Liver (tissue), 9 donors: ENCODE measurements around the gene ATF7. TPM values are rescaled to one million over a fixed set of nuclear protein-coding genes. Genes with fewer than 3 reads are reported as not detected.

ENCODE experiments used
- DNase-seq: peaks from one replicate; pipeline ENCODE4 v3.0.0-alpha.2; 2017; ENCODE audit warnings: low spot score
- H3K27ac ChIP-seq, 2 donors: one replicate each; pipeline ENCODE4 v1.7.0; 2013; ENCODE audit warnings: inconsistent platforms in 2 of 2, low read length in 2 of 2, control low read depth in 1 of 2, low read depth in 1 of 2, mild to moderate bottlenecking in 1 of 2
- H3K27me3 ChIP-seq, 4 donors: one replicate each; pipeline versions ENCODE4 v1.6.1 to v1.7.0; 2013; ENCODE audit warnings: low read length in 3 of 4, inconsistent platforms in 1 of 4, mild to moderate bottlenecking in 1 of 4, moderate library complexity in 1 of 4; ENCODE audit not compliant: control insufficient read depth in 4 of 4, insufficient read depth in 4 of 4
- H3K36me3 ChIP-seq, 4 donors: one replicate each; pipeline versions ENCODE4 v1.6.1 to v1.7.0; 2013; ENCODE audit warnings: low read length in 3 of 4, mild to moderate bottlenecking in 3 of 4, low read depth in 1 of 4, moderate library complexity in 1 of 4; ENCODE audit not compliant: control insufficient read depth in 4 of 4, insufficient read depth in 3 of 4
- H3K4me1 ChIP-seq, 4 donors: one replicate each; pipeline versions ENCODE4 v1.6.1 to v1.7.0; 2013; ENCODE audit warnings: low read length in 3 of 4, mild to moderate bottlenecking in 3 of 4, moderate library complexity in 1 of 4; ENCODE audit not compliant: control insufficient read depth in 4 of 4, insufficient read depth in 4 of 4
- H3K4me3 ChIP-seq, 3 donors: one replicate each; pipeline versions ENCODE4 v1.6.1 to v1.7.0; 2013; ENCODE audit warnings: low read length in 3 of 3, control low read depth in 1 of 3, low read depth in 1 of 3, mild to moderate bottlenecking in 1 of 3
- H3K9ac ChIP-seq, 2 donors: one replicate each; pipeline ENCODE4 v1.7.0; 2013; ENCODE audit warnings: low read length in 2 of 2, mild to moderate bottlenecking in 2 of 2, moderate library complexity in 2 of 2, control low read depth in 1 of 2, low read depth in 1 of 2
- H3K9me3 ChIP-seq, 4 donors: one replicate each; pipeline versions ENCODE4 v1.6.1 to v1.7.0; 2013; ENCODE audit warnings: low read length in 3 of 4; ENCODE audit not compliant: control insufficient read depth in 4 of 4
- ATF3 ChIP-seq: IDR thresholded peaks from 2 replicates; pipeline ENCODE4 v1.6.1; 2016; ENCODE audit warnings: antibody characterized with exemption
- EGR1 ChIP-seq, 2 donors: IDR thresholded peaks; 2 replicates each; pipeline ENCODE4 v1.6.1; 2016 to 2018; ENCODE audit warnings: antibody characterized with exemption in 2 of 2, low read depth in 2 of 2
- FOXA1 ChIP-seq: IDR thresholded peaks from 2 replicates; pipeline ENCODE4 v1.6.1; 2016; ENCODE audit warnings: antibody characterized with exemption
- FOXA2 ChIP-seq: IDR thresholded peaks from 2 replicates; pipeline ENCODE4 v1.6.1; 2016; ENCODE audit warnings: antibody characterized with exemption
- HNF4A ChIP-seq, 2 donors: conservative IDR thresholded peaks; 2 replicates each; pipeline ENCODE4 v1.6.1; 2016; ENCODE audit warnings: antibody characterized with exemption in 2 of 2, mild to moderate bottlenecking in 2 of 2
- HNF4G ChIP-seq: IDR thresholded peaks from 2 replicates; pipeline ENCODE4 v1.6.1; 2016; ENCODE audit warnings: antibody characterized with exemption
- JUND ChIP-seq, 2 donors: IDR thresholded peaks; 2 replicates each; pipeline ENCODE4 v1.6.1; 2016; ENCODE audit warnings: antibody characterized with exemption in 2 of 2
- NR2F2 ChIP-seq: IDR thresholded peaks from 2 replicates; pipeline ENCODE4 v1.6.1; 2016; ENCODE audit warnings: antibody characterized with exemption
- RAD21 ChIP-seq, 2 donors: IDR thresholded peaks; 2 replicates each; pipeline ENCODE4 v1.6.1; 2016; ENCODE audit warnings: antibody characterized with exemption in 2 of 2, mild to moderate bottlenecking in 2 of 2
- SP1 ChIP-seq: IDR thresholded peaks from 2 replicates; pipeline ENCODE4 v1.6.1; 2018; ENCODE audit warnings: antibody characterized with exemption, mild to moderate bottlenecking
- YY1 ChIP-seq: IDR thresholded peaks from 2 replicates; pipeline ENCODE4 v1.6.1; 2016; ENCODE audit warnings: antibody characterized with exemption, mild to moderate bottlenecking
- ZBTB33 ChIP-seq: IDR thresholded peaks from 2 replicates; pipeline ENCODE4 v1.6.1; 2016; ENCODE audit warnings: antibody characterized with exemption
- WGBS: extraction: QIAGEN DNeasy Blood & Tissue Kit; methylation state at CpG from one replicate; pipeline ENCODE4 v1.1.7; 2013; 5-methylcytosine and 5-hydroxymethylcytosine counted together
- polyA plus RNA-seq, 2 donors: library from polyadenylated mRNA; stranded (reverse) in 1 of 2; unstranded in 1 of 2; fragments of 200-250 nt in 1 of 2; fragments of >200 nt in 1 of 2; fragmentation: Nextera tagmentation in 1 of 2; extraction: Ambion mirVana in 1 of 2; gene quantifications; one replicate each; pipeline versions ENCODE4 v1.2.1 to v1.2.3, GENCODE V29; 2013 to 2015
- total RNA-seq, 2 donors: library from RNA; depleted of rRNA; stranded (reverse); fragments of >200 nt; gene quantifications; one replicate each; pipeline ENCODE4 v1.2.3, GENCODE V29; 2014
- TF ChIP-seq, protein P1 (sequence below): fragments of 150-350 bp; IDR thresholded peaks from 2 replicates; pipeline ENCODE4 v1.5.1; 2017; ENCODE audit warnings: improper control_type of control experiment, low read depth, low read length; ENCODE audit not compliant: missing input control
- TF ChIP-seq, protein P2 (sequence below): IDR thresholded peaks from 2 replicates; pipeline ENCODE4 v1.6.1; 2016; ENCODE audit warnings: antibody characterized with exemption
- TF ChIP-seq, protein P3 (sequence below): IDR thresholded peaks from 2 replicates; pipeline ENCODE4 v1.6.1; 2016; ENCODE audit warnings: antibody characterized with exemption, mild to moderate bottlenecking
- donor health status: healthy.
- donor health status: healthy.
- donor health status: healthy.
- donor health status: healthy.
- donor health status: healthy.

Gene ATF7
- total and polyA plus RNA-seq, 4 donors: 5.3 to 14.5 (median 9.9) TPM

GRCh38 chr12:53631721-53632120 lies 5.5 kb upstream of the ATF7 start:
- Histone ChIP-seq H3K9me3 (no peaks in the 10 kb centered on the region), H3K27me3 (no peaks in the 10 kb centered on the region), H3K9ac (no peak overlapping the region), H3K4me1 (peaks cover 0 to 6% (median 3%) of the 10 kb centered on the region in 4 donors), H3K36me3 (no peaks in the 10 kb centered on the region), H3K4me3 (no peak overlapping the region), H3K27ac (no peak overlapping the region)
- 63% methylated on average over 1 of the region's 1 CpG for WGBS
- no peak for TF ChIP-seq JUND (IDR thresholded peaks at IDR 0.05)
- no peak for TF ChIP-seq RAD21 (IDR thresholded peaks at IDR 0.05)
- TF ChIP-seq HNF4A (conservative IDR thresholded peaks at IDR 0.05): no peak
- TF ChIP-seq, protein P1, sequence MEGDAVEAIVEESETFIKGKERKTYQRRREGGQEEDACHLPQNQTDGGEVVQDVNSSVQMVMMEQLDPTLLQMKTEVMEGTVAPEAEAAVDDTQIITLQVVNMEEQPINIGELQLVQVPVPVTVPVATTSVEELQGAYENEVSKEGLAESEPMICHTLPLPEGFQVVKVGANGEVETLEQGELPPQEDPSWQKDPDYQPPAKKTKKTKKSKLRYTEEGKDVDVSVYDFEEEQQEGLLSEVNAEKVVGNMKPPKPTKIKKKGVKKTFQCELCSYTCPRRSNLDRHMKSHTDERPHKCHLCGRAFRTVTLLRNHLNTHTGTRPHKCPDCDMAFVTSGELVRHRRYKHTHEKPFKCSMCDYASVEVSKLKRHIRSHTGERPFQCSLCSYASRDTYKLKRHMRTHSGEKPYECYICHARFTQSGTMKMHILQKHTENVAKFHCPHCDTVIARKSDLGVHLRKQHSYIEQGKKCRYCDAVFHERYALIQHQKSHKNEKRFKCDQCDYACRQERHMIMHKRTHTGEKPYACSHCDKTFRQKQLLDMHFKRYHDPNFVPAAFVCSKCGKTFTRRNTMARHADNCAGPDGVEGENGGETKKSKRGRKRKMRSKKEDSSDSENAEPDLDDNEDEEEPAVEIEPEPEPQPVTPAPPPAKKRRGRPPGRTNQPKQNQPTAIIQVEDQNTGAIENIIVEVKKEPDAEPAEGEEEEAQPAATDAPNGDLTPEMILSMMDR: no peak
- no peak for TF ChIP-seq EGR1 (IDR thresholded peaks at IDR 0.05; ENCODE audit: low read depth in 2 of 2)
- no peak for TF ChIP-seq SP1
- no peak for DNase-seq

- no peak overlapping the region for H3K27ac ChIP-seq
- WGBS: 87% methylated on average over 11 of the region's 11 CpGs
- H3K36me3 ChIP-seq: no peaks in the 10 kb centered on the region
- no peaks in the 10 kb centered on the region for H3K27me3 ChIP-seq
- TF ChIP-seq RAD21 (IDR thresholded peaks at IDR 0.05) (no peak), SP1 (no peak), NR2F2 (no peak), JUND (IDR thresholded peaks at IDR 0.05) (no peak), HNF4A (conservative IDR thresholded peaks at IDR 0.05) (no peak), EGR1 (IDR thresholded peaks at IDR 0.05; ENCODE audit: low read depth in 2 of 2) (no peak), ATF3 (no peak), ZBTB33 (no peak), FOXA2 (no peak), YY1 (no peak), HNF4G (no peak), FOXA1 (no peak)
- TF ChIP-seq, protein P1: no peak
- TF ChIP-seq, protein P2, sequence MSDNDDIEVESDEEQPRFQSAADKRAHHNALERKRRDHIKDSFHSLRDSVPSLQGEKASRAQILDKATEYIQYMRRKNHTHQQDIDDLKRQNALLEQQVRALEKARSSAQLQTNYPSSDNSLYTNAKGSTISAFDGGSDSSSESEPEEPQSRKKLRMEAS: no peak
- TF ChIP-seq, protein P3, sequence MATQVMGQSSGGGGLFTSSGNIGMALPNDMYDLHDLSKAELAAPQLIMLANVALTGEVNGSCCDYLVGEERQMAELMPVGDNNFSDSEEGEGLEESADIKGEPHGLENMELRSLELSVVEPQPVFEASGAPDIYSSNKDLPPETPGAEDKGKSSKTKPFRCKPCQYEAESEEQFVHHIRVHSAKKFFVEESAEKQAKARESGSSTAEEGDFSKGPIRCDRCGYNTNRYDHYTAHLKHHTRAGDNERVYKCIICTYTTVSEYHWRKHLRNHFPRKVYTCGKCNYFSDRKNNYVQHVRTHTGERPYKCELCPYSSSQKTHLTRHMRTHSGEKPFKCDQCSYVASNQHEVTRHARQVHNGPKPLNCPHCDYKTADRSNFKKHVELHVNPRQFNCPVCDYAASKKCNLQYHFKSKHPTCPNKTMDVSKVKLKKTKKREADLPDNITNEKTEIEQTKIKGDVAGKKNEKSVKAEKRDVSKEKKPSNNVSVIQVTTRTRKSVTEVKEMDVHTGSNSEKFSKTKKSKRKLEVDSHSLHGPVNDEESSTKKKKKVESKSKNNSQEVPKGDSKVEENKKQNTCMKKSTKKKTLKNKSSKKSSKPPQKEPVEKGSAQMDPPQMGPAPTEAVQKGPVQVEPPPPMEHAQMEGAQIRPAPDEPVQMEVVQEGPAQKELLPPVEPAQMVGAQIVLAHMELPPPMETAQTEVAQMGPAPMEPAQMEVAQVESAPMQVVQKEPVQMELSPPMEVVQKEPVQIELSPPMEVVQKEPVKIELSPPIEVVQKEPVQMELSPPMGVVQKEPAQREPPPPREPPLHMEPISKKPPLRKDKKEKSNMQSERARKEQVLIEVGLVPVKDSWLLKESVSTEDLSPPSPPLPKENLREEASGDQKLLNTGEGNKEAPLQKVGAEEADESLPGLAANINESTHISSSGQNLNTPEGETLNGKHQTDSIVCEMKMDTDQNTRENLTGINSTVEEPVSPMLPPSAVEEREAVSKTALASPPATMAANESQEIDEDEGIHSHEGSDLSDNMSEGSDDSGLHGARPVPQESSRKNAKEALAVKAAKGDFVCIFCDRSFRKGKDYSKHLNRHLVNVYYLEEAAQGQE: no peak
- H3K9ac ChIP-seq: no peak overlapping the region
- no peaks in the 10 kb centered on the region for H3K9me3 ChIP-seq
- H3K4me3 ChIP-seq: no peak overlapping the region
- DNase-seq: no peak
- peaks cover 3 to 36% (median 24%) of the 10 kb centered on the region in 4 donors for H3K4me1 ChIP-seq
These were observed 1.7 kb upstream of the ATF7 start for GRCh38 chr12:53627919-53628318.
